BE2C (cell line): ENCODE data around the gene TMEM184A.

Experiments used
- DNase-seq: peaks from one replicate; pipeline ENCODE4 v3.0.0-alpha.2; 2020
- H3K27me3 ChIP-seq: fragments of 250-450 bp; sonication (Bioruptor Pico); 2 replicates; pipeline ENCODE4 v1.5.1; 2020; ENCODE audit warnings: mild to moderate bottlenecking
- H3K36me3 ChIP-seq: fragments of 250-450 bp; sonication (Bioruptor Pico); 2 replicates; pipeline ENCODE4 v1.5.1; 2020; ENCODE audit warnings: mild to moderate bottlenecking
- H3K4me1 ChIP-seq: fragments of 250-450 bp; sonication (Bioruptor Pico); 2 replicates; pipeline ENCODE4 v1.5.1; 2020
- H3K4me3 ChIP-seq: 2 replicates; pipeline ENCODE4 v1.5.1; 2011; ENCODE audit warnings: low read depth, low read length
- H3K9me3 ChIP-seq: fragments of 250-450 bp; sonication (Bioruptor Pico); 2 replicates; pipeline ENCODE4 v1.5.1; 2020
- TF ChIP-seq, protein P1 (sequence below): IDR thresholded peaks from 2 replicates; pipeline ENCODE4 v1.5.1; 2012; ENCODE audit warnings: mild to moderate bottlenecking, low read depth, low read length

TMEM184A gene

DNA sequence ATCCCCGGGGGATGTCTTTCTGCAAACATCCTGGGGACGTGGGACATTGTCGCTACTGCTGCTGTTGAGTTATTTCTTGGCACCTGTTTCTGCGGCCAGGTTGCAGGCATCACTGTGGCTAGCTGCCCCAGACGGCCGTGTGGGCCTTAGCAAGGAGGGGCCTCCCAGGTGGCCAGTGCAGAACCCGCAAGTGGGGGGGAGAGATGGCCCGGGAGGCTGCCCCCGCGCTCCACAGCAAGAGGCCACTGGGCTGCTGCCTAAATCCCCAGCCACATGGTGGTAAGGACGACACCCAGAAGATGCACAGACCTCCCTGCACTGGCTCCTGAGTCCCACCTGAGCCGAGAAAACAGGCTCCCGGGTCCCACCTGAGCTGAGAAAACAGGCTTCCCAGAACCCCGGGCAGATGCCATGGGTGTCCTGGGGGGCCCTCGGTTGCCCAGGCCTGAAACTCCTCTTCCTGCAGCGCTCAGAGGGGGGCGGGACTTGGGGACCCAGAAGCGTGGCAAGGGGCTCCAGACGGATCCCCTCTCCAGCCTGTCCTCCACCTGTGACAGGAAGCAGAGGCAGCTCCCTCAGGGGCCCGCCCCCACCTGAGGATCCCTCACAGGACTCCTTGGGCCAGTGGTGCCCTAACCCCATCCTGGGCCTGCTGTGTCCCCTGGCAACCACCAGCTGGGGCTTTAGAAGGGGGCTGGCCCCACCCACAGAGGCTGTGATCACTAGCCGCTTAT is 26.5 kb downstream of the TMEM184A start:
- DNase-seq, result peak; percentile 8
- Histone ChIP-seq H3K4me1 (peaks cover 12% of the 10 kb centered on the region), H3K9me3 (no peaks in the 10 kb centered on the region; the same call in 1 of the 2 replicates), H3K4me3 (no peak overlapping the region), H3K27me3 (peaks cover 72% of the 10 kb centered on the region), H3K36me3 (no peaks in the 10 kb centered on the region)
- TF ChIP-seq, protein P1, sequence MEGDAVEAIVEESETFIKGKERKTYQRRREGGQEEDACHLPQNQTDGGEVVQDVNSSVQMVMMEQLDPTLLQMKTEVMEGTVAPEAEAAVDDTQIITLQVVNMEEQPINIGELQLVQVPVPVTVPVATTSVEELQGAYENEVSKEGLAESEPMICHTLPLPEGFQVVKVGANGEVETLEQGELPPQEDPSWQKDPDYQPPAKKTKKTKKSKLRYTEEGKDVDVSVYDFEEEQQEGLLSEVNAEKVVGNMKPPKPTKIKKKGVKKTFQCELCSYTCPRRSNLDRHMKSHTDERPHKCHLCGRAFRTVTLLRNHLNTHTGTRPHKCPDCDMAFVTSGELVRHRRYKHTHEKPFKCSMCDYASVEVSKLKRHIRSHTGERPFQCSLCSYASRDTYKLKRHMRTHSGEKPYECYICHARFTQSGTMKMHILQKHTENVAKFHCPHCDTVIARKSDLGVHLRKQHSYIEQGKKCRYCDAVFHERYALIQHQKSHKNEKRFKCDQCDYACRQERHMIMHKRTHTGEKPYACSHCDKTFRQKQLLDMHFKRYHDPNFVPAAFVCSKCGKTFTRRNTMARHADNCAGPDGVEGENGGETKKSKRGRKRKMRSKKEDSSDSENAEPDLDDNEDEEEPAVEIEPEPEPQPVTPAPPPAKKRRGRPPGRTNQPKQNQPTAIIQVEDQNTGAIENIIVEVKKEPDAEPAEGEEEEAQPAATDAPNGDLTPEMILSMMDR, result no peak

- Histone ChIP-seq H3K4me3 (no peak overlapping the region), H3K4me1 (no peaks in the 10 kb centered on the region), H3K9me3 (no peaks in the 10 kb centered on the region; the same call in 1 of the 2 replicates), H3K27me3 (peaks cover 62% of the 10 kb centered on the region), H3K36me3 (no peaks in the 10 kb centered on the region)
- TF ChIP-seq, protein P1, result no peak
- DNase-seq, result peak; percentile 9
Measured at GRCh38 chr7:1526271-1526754, 29.7 kb downstream of the TMEM184A start.

- Histone ChIP-seq H3K4me1 (no peaks in the 10 kb centered on the region), H3K4me3 (no peak overlapping the region), H3K27me3 (peaks cover 57% of the 10 kb centered on the region), H3K36me3 (no peaks in the 10 kb centered on the region), H3K9me3 (no peaks in the 10 kb centered on the region; the same call in 1 of the 2 replicates)
- TF ChIP-seq, protein P1, result no peak
- no peak for DNase-seq
Measured at GRCh38 chr7:1525409-1525808, 30.6 kb downstream of the TMEM184A start.

DNA sequence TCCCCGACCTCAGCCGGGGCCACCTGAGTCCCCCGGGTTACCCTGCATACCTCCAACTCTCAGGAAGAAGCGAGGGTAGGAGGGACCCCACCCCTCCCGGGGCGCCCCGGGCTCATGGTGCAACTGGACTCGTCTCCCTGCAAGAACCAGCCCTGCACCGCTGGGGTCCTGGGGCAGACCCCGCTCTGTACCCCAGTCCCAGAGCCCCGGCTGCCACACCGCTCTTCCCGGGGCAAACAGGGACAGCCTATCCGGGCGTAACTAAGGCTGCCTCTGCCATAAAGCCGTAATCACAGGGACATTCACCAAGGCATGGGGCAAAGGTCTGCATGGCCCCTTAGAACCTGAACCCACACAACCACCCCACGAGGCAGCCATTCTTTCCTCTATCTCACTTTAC is 32.2 kb downstream of the TMEM184A start:
- H3K9me3 ChIP-seq, result peaks cover 3% of the 10 kb centered on the region; the same call in 1 of the 2 replicates
- H3K4me1 ChIP-seq, result no peaks in the 10 kb centered on the region
- H3K36me3 ChIP-seq, result no peaks in the 10 kb centered on the region
- TF ChIP-seq, protein P1, result no peak
- peaks cover 53% of the 10 kb centered on the region for H3K27me3 ChIP-seq
- no peak overlapping the region for H3K4me3 ChIP-seq
- no peak for DNase-seq

GRCh38 chr7:1523208-1523607 is 32.8 kb downstream of the TMEM184A start:
- peaks cover 53% of the 10 kb centered on the region for H3K27me3 ChIP-seq
- H3K4me3 ChIP-seq, result no peak overlapping the region
- H3K9me3 ChIP-seq, result peaks cover 6% of the 10 kb centered on the region; the same call in 1 of the 2 replicates
- H3K4me1 ChIP-seq, result no peaks in the 10 kb centered on the region
- no peaks in the 10 kb centered on the region for H3K36me3 ChIP-seq
- DNase-seq, result peak; percentile 8
- TF ChIP-seq, protein P1, result no peak

- H3K4me3 ChIP-seq, result no peak overlapping the region
- no peak for DNase-seq
- H3K36me3 ChIP-seq, result no peaks in the 10 kb centered on the region
- TF ChIP-seq, protein P1, result no peak
- no peaks in the 10 kb centered on the region for H3K4me1 ChIP-seq
- peaks cover 37% of the 10 kb centered on the region for H3K27me3 ChIP-seq
- peaks cover 6% of the 10 kb centered on the region; the same call in 1 of the 2 replicates for H3K9me3 ChIP-seq
Measured at GRCh38 chr7:1521456-1521855, 34.5 kb downstream of the TMEM184A start.
